Smooth muscle cell (in vitro differentiated cells): ENCODE data around the gene AWAT2. TPM values are rescaled to one million over a fixed set of nuclear protein-coding genes. Genes with fewer than 3 reads are reported as not detected.

Source experiments
- DNase-seq: peaks from one replicate; lab custom pipeline; 2025; ENCODE audit not compliant: unreplicated experiment; lab: John Stamatoyannopoulos, UW
- H2AFZ ChIP-seq: fragments of 200-600 bp; sonication (generic); 2 replicates; pipeline ENCODE4 v1.6.0; 2016; ENCODE audit warnings: antibody characterized with exemption, low read depth, mild to moderate bottlenecking
- H3F3A ChIP-seq: fragments of 200-600 bp; sonication (generic); 2 replicates; pipeline ENCODE4 v1.6.0; 2017; ENCODE audit warnings: antibody characterized with exemption, low read depth
- H3K27ac ChIP-seq: fragments of 200-600 bp; sonication (generic); 2 replicates; pipeline ENCODE4 v1.5.1; 2016; ENCODE audit warnings: low read depth, mild to moderate bottlenecking
- H3K27me3 ChIP-seq: fragments of 200-600 bp; sonication (generic); 2 replicates; pipeline ENCODE4 v1.6.1; 2016; ENCODE audit warnings: low read depth, mild to moderate bottlenecking
- H3K36me3 ChIP-seq: fragments of 200-600 bp; sonication (generic); 2 replicates; pipeline ENCODE4 v1.5.1; 2016; ENCODE audit warnings: low read depth
- H3K4me1 ChIP-seq: fragments of 200-600 bp; sonication (generic); 2 replicates; pipeline ENCODE4 v1.5.1; 2016; ENCODE audit warnings: low read depth
- H3K4me2 ChIP-seq: fragments of 200-600 bp; sonication (generic); 2 replicates; pipeline ENCODE4 v1.6.0; 2016; ENCODE audit warnings: mild to moderate bottlenecking
- H3K4me3 ChIP-seq: fragments of 200-600 bp; sonication (generic); 2 replicates; pipeline ENCODE4 v1.5.1; 2016; ENCODE audit warnings: mild to moderate bottlenecking
- H3K79me2 ChIP-seq: fragments of 200-600 bp; sonication (generic); 2 replicates; pipeline ENCODE4 v1.6.0; 2016; ENCODE audit warnings: low read depth, mild to moderate bottlenecking
- H3K9ac ChIP-seq: fragments of 200-600 bp; sonication (generic); 2 replicates; pipeline ENCODE4 v1.6.0; 2016; ENCODE audit warnings: low read depth
- H3K9me3 ChIP-seq: fragments of 200-600 bp; sonication (generic); replicated peaks from 2 replicates; pipeline ENCODE4 v1.5.1; 2016; ENCODE audit warnings: low read depth
- H4K20me1 ChIP-seq: fragments of 200-600 bp; sonication (generic); 2 replicates; pipeline ENCODE4 v1.6.0; 2016; ENCODE audit warnings: low read depth
- CTCF ChIP-seq: fragments of 200-600 bp; sonication (generic); IDR thresholded peaks from 2 replicates; pipeline ENCODE4 v1.5.1; 2017; ENCODE audit warnings: borderline replicate concordance, mild to moderate bottlenecking, antibody characterized with exemption; ENCODE audit not compliant: insufficient read depth, poor library complexity, severe bottlenecking
- WGBS: methylation state at CpG from one replicate; pipeline ENCODE4 v1.1.7; 2016; ENCODE audit warnings: low lambda C conversion rate; 5-methylcytosine and 5-hydroxymethylcytosine counted together
- polyA plus RNA-seq: library from polyadenylated mRNA; unstranded; fragments of >200 nt; fragmentation: Nextera tagmentation; extraction: Ambion mirVana; gene quantifications from 2 replicates; pipeline ENCODE4 v1.2.1, GENCODE V29; 2016
- total RNA-seq: library from RNA; depleted of rRNA; stranded (reverse); fragments of >200 nt; gene quantifications from 2 replicates; pipeline ENCODE4 v1.2.3, GENCODE V29; 2014

AWAT2 gene
- total and polyA plus RNA-seq, 2 experiments from 2014 or later: not detected

GRCh38 chrX:70029863-70030262, 19.9 kb downstream of the AWAT2 start:
- TF ChIP-seq CTCF: no peak
- no peaks in the 10 kb centered on the region for H4K20me1 ChIP-seq
- no peaks in the 10 kb centered on the region for H3K9me3 ChIP-seq
- no peak overlapping the region for H3K4me3 ChIP-seq
- H3K79me2 ChIP-seq: no peaks in the 10 kb centered on the region
- H3F3A ChIP-seq: no peaks in the 10 kb centered on the region
- no peak for DNase-seq
- no peak overlapping the region for H3K9ac ChIP-seq
- H3K4me1 ChIP-seq: no peaks in the 10 kb centered on the region
- 44% methylated on average over 4 of the region's 4 CpGs for whole genome bisulfite sequencing
- H2AFZ ChIP-seq: no peak overlapping the region
- H3K27me3 ChIP-seq: no peaks in the 10 kb centered on the region
- H3K36me3 ChIP-seq: no peaks in the 10 kb centered on the region
- no peak overlapping the region for H3K27ac ChIP-seq
- H3K4me2 ChIP-seq: no peak overlapping the region

GRCh38 chrX:70026851-70027200, 22.9 kb downstream of the AWAT2 start:
- TF ChIP-seq CTCF: no peak
- Histone ChIP-seq H2AFZ (no peak overlapping the region), H3F3A (no peaks in the 10 kb centered on the region), H3K27me3 (no peaks in the 10 kb centered on the region), H3K4me3 (no peak overlapping the region), H3K27ac (no peak overlapping the region), H3K9me3 (no peaks in the 10 kb centered on the region), H3K4me1 (no peaks in the 10 kb centered on the region), H3K36me3 (no peaks in the 10 kb centered on the region), H3K4me2 (no peak overlapping the region), H4K20me1 (no peaks in the 10 kb centered on the region), H3K9ac (no peak overlapping the region), H3K79me2 (no peaks in the 10 kb centered on the region)
- WGBS: 60% methylated on average over 4 of the region's 4 CpGs
- no peak for DNase-seq

GRCh38 chrX:70026112-70026850, 23.5 kb downstream of the AWAT2 start:
- no peak overlapping the region for H2AFZ ChIP-seq
- no peaks in the 10 kb centered on the region for H3K9me3 ChIP-seq
- no peaks in the 10 kb centered on the region for H3K79me2 ChIP-seq
- no peak for DNase-seq
- H3K9ac ChIP-seq: no peak overlapping the region
- no peak for TF ChIP-seq CTCF
- no peak overlapping the region for H3K27ac ChIP-seq
- no peaks in the 10 kb centered on the region for H3K27me3 ChIP-seq
- H3K4me2 ChIP-seq: no peak overlapping the region
- H3F3A ChIP-seq: no peaks in the 10 kb centered on the region
- H3K4me3 ChIP-seq: no peak overlapping the region
- no peaks in the 10 kb centered on the region for H4K20me1 ChIP-seq
- WGBS: 17% methylated on average over 1 of the region's 1 CpG
- no peaks in the 10 kb centered on the region for H3K36me3 ChIP-seq
- no peaks in the 10 kb centered on the region for H3K4me1 ChIP-seq

- H3K36me3 ChIP-seq: no peaks in the 10 kb centered on the region
- no peaks in the 10 kb centered on the region for H4K20me1 ChIP-seq
- H3K9ac ChIP-seq: no peak overlapping the region
- H3K9me3 ChIP-seq: no peaks in the 10 kb centered on the region
- no peak for DNase-seq
- no peaks in the 10 kb centered on the region for H3K79me2 ChIP-seq
- no peaks in the 10 kb centered on the region for H3K27me3 ChIP-seq
- H3K27ac ChIP-seq: no peak overlapping the region
- no peak overlapping the region for H2AFZ ChIP-seq
- WGBS: 35% methylated on average over 1 of the region's 1 CpG
- H3K4me1 ChIP-seq: no peaks in the 10 kb centered on the region
- no peak overlapping the region for H3K4me3 ChIP-seq
- H3K4me2 ChIP-seq: no peak overlapping the region
- TF ChIP-seq CTCF: no peak
- H3F3A ChIP-seq: no peaks in the 10 kb centered on the region
Observed at GRCh38 chrX:70025464-70025863, 24.3 kb downstream of the AWAT2 start.
